K562 (cell line): ENCODE measurements around the gene PCBP3. TPM values are rescaled to one million over a fixed set of nuclear protein-coding genes. Genes with fewer than 3 reads are reported as not detected.

ENCODE experiments used
- C11orf30 ChIP-seq: fragments of 450-650 bp; IDR thresholded peaks from 2 replicates; pipeline ENCODE4 v1.6.1; 2016; ENCODE audit warnings: low read depth, mild to moderate bottlenecking
- CXXC5 ChIP-seq: fragments of 250-450 bp; sonication (Bioruptor Pico); IDR thresholded peaks from 2 replicates; pipeline ENCODE4 v1.8.0; 2022; ENCODE audit warnings: inconsistent platforms, mild to moderate bottlenecking, moderate library complexity
- DACH1 ChIP-seq: fragments of 450-650 bp; IDR thresholded peaks from 2 replicates; pipeline ENCODE4 v1.6.1; 2018; ENCODE audit not compliant: partially characterized antibody
- EHMT2 ChIP-seq: fragments of 450-650 bp; IDR thresholded peaks from 2 replicates; pipeline ENCODE4 v1.6.1; 2018; ENCODE audit warnings: antibody characterized with exemption
- ELF2 ChIP-seq: fragments of 250-450 bp; sonication (Bioruptor Pico); IDR thresholded peaks from 2 replicates; pipeline ENCODE4 v1.5.0; 2021; ENCODE audit warnings: mild to moderate bottlenecking
- EP400 ChIP-seq: fragments of 450-650 bp; IDR thresholded peaks from 2 replicates; pipeline ENCODE4 v1.6.1; 2017; ENCODE audit warnings: antibody characterized with exemption, mild to moderate bottlenecking, moderate library complexity
- GATAD2B ChIP-seq: fragments of 450-650 bp; IDR thresholded peaks from 2 replicates; pipeline ENCODE4 v1.6.1; 2017; ENCODE audit warnings: mild to moderate bottlenecking, borderline replicate concordance
- GTF2F1 ChIP-seq: IDR thresholded peaks from 2 replicates; pipeline ENCODE4 v1.6.1; 2011; ENCODE audit warnings: low read depth, low read length, improper control_type of control experiment
- HIVEP1 ChIP-seq: fragments of 250-450 bp; sonication (Bioruptor Pico); IDR thresholded peaks from 2 replicates; pipeline ENCODE4 v1.4.0; 2020; ENCODE audit warnings: mild to moderate bottlenecking
- MED1 ChIP-seq: sonication (generic); formaldehyde crosslinking; IDR thresholded peaks from 2 replicates; pipeline ENCODE4 v1.8.1; 2023; ENCODE audit warnings: missing genetic modification reagents, borderline replicate concordance
- SAP30 ChIP-seq: fragments of 200-600 bp; sonication (generic); IDR thresholded peaks from 2 replicates; pipeline ENCODE4 v1.6.1; 2012; ENCODE audit warnings: borderline replicate concordance, low read depth, mild to moderate bottlenecking, moderate library complexity, low read length, control low read depth, inconsistent platforms; ENCODE audit not compliant: insufficient read depth, poor library complexity, severe bottlenecking
- XRCC5 ChIP-seq: fragments of 200-400 bp; formaldehyde crosslinking; IDR thresholded peaks from 2 replicates; pipeline ENCODE4 v1.6.1; 2017; ENCODE audit warnings: low read depth, mild to moderate bottlenecking, low read length
- ZNF133 ChIP-seq: fragments of 250-450 bp; sonication (Bioruptor Pico); IDR thresholded peaks from 2 replicates; pipeline ENCODE4 v1.4.0; 2020; ENCODE audit warnings: mild to moderate bottlenecking
- ZNF561 ChIP-seq: fragments of 450-650 bp; formaldehyde crosslinking; conservative IDR thresholded peaks from 2 replicates; pipeline ENCODE4 v1.4.0; 2020; ENCODE audit warnings: mild to moderate bottlenecking, moderate library complexity
- ZNF76 ChIP-seq: fragments of 250-450 bp; sonication (Bioruptor Pico); IDR thresholded peaks from 2 replicates; pipeline ENCODE4 v1.4.0; 2020; ENCODE audit warnings: mild to moderate bottlenecking, moderate library complexity, borderline replicate concordance
- polyA plus RNA-seq, 8 experiments: library from polyadenylated mRNA; depleted of rRNA in 4 of 8; stranded (reverse) in 5 of 8; unstranded in 3 of 8; fragments of >200 nt; fragmentation: Nextera tagmentation in 2 of 8; fragmentation: Illumina TruSeq in 1 of 8; extraction: Ambion mirVana in 2 of 8; extraction: Trizol in 1 of 8; gene quantifications; 2 replicates each; pipeline versions ENCODE4 v1.2.1 to v1.2.3, GENCODE V29; 2011 to 2014; ENCODE audit warnings: inconsistent platforms in 1 of 8, missing spikeins in 1 of 8
- total RNA-seq, 7 experiments: library from RNA; depleted of rRNA in 6 of 7; stranded (reverse); fragments of >200 nt in 6 of 7; fragmentation: Illumina TruSeq in 2 of 7; extraction: Trizol in 2 of 7; gene quantifications; 2 replicates each; pipeline versions ENCODE4 v1.2.1 to v1.2.3, GENCODE V29; 2011 to 2021; ENCODE audit warnings: low replicate concordance in 1 of 7
- TF ChIP-seq, protein P1 (sequence below): fragments of 250-450 bp; sonication (Bioruptor Pico); IDR thresholded peaks from 2 replicates; pipeline ENCODE4 v1.8.0; 2021; ENCODE audit warnings: moderate library complexity, mild to moderate bottlenecking, inconsistent platforms
- TF ChIP-seq, protein P2 (sequence below), 2 experiments: IDR thresholded peaks in 1 of 2; conservative IDR thresholded peaks in 1 of 2; 2 replicates each; pipeline ENCODE4 v1.6.1; 2016; ENCODE audit warnings: low read depth in 2 of 2, mild to moderate bottlenecking in 1 of 2, missing compliant biosample characterization in 1 of 2, missing genetic modification characterization in 1 of 2, moderate library complexity in 1 of 2
- TF ChIP-seq, protein P3 (sequence below): fragments of 250-450 bp; sonication (Bioruptor Pico); IDR thresholded peaks from 2 replicates; pipeline ENCODE4 v1.8.0; 2022; ENCODE audit warnings: inconsistent platforms
- TF ChIP-seq, protein P4 (sequence below): fragments of 450-650 bp; IDR thresholded peaks from 2 replicates; pipeline ENCODE4 v1.6.1; 2016
- TF ChIP-seq, protein P5 (sequence below): sonication (generic); formaldehyde crosslinking; IDR thresholded peaks from 2 replicates; pipeline ENCODE4 v1.8.0; 2022; ENCODE audit warnings: missing genetic modification reagents, mild to moderate bottlenecking, borderline replicate concordance
- TF ChIP-seq, protein P6 (sequence below): fragments of 250-450 bp; sonication (Bioruptor Pico); IDR thresholded peaks from 2 replicates; pipeline ENCODE4 v1.8.0; 2022; ENCODE audit warnings: moderate library complexity, mild to moderate bottlenecking, inconsistent platforms

Gene PCBP3
- total and polyA plus RNA-seq, 9 of the 15 experiments (the other 6 are each of a cell fraction or from before 2014, with no cell fraction given), result 0.18 TPM; not detected in 8

DNA sequence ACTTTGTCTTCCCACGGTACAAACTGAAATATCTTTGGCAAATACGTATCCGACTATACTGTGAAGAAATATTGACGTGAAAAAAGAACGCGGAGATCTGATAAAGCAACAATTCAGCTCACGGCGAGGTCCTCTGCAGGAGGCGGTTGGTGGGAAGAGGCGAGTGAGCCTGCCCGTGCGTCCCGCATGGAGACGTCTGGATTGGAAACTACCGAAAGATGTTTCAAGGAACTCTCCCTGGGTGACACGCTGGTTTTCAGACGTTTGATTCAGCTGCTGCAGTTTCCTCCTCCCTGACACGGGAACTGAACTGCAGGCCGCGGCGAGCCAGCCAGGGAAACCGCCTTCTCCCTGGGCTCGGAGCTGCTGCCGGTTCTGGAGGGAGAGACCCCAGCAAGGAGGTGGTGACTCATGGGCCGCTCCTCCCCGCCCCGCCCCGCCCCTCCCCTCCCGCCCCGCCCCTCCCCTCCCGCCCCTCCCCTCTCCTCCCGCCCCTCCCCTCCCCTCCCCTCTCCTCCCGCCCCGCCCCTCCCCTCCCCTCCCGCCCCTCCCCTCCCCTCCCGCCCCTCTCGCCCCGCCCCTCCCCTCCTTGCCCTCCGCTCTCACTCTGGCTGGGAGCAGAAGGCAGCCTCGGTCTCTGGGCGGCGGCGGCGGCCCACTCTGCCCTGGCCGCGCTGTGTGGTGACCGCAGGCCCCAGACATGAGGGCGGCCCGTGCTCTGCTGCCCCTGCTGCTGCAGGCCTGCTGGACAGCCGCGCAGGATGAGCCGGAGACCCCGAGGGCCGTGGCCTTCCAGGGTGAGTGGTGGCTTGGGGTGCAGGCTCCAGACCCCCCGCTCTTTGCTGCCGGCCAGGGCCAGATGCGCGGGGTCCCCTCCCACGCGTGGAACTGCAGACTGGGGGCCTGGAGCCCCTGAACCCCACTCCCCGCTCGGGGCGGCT, 337.9 kb downstream of the PCBP3 start, which contains the start of gene COL6A1 (continued):
- TF ChIP-seq HIVEP1 (no peak), ZNF76 (no peak), ELF2 (CRISPR knock-in tag) (no peak), MED1 (CRISPR knock-in tag) (no peak), ZNF133 (CRISPR knock-in tag) (no peak), CXXC5 (peak; percentile 60), GTF2F1 (no peak), EHMT2 (no peak), EP400 (no peak), ZNF561 (CRISPR knock-in tag) (no peak), SAP30 (no peak), XRCC5 (no peak), DACH1 (no peak), C11orf30 (no peak), GATAD2B (no peak)
- TF ChIP-seq, protein P1, sequence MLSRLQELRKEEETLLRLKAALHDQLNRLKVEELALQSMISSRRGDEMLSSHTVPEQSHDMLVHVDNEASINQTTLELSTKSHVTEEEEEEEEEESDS (CRISPR knock-in tag), result no peak
- TF ChIP-seq, protein P2, sequence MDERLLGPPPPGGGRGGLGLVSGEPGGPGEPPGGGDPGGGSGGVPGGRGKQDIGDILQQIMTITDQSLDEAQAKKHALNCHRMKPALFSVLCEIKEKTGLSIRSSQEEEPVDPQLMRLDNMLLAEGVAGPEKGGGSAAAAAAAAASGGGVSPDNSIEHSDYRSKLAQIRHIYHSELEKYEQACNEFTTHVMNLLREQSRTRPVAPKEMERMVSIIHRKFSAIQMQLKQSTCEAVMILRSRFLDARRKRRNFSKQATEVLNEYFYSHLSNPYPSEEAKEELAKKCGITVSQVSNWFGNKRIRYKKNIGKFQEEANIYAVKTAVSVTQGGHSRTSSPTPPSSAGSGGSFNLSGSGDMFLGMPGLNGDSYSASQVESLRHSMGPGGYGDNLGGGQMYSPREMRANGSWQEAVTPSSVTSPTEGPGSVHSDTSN (CRISPR knock-in tag; IDR thresholded peaks at IDR 0.05; ENCODE audit: low read depth), result no peak
- TF ChIP-seq, protein P2 (tag; conservative IDR thresholded peaks at IDR 0.05; ENCODE audit: low read depth), result no peak
- TF ChIP-seq, protein P3, sequence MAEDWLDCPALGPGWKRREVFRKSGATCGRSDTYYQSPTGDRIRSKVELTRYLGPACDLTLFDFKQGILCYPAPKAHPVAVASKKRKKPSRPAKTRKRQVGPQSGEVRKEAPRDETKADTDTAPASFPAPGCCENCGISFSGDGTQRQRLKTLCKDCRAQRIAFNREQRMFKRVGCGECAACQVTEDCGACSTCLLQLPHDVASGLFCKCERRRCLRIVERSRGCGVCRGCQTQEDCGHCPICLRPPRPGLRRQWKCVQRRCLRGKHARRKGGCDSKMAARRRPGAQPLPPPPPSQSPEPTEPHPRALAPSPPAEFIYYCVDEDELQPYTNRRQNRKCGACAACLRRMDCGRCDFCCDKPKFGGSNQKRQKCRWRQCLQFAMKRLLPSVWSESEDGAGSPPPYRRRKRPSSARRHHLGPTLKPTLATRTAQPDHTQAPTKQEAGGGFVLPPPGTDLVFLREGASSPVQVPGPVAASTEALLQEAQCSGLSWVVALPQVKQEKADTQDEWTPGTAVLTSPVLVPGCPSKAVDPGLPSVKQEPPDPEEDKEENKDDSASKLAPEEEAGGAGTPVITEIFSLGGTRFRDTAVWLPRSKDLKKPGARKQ (CRISPR knock-in tag), result no peak
- TF ChIP-seq, protein P4, sequence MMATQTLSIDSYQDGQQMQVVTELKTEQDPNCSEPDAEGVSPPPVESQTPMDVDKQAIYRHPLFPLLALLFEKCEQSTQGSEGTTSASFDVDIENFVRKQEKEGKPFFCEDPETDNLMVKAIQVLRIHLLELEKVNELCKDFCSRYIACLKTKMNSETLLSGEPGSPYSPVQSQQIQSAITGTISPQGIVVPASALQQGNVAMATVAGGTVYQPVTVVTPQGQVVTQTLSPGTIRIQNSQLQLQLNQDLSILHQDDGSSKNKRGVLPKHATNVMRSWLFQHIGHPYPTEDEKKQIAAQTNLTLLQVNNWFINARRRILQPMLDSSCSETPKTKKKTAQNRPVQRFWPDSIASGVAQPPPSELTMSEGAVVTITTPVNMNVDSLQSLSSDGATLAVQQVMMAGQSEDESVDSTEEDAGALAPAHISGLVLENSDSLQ, result peak; percentile 10; the same call in 1 of the 2 replicates
- TF ChIP-seq, protein P5, sequence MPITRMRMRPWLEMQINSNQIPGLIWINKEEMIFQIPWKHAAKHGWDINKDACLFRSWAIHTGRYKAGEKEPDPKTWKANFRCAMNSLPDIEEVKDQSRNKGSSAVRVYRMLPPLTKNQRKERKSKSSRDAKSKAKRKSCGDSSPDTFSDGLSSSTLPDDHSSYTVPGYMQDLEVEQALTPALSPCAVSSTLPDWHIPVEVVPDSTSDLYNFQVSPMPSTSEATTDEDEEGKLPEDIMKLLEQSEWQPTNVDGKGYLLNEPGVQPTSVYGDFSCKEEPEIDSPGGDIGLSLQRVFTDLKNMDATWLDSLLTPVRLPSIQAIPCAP (CRISPR knock-in tag), result no peak
- TF ChIP-seq, protein P6, sequence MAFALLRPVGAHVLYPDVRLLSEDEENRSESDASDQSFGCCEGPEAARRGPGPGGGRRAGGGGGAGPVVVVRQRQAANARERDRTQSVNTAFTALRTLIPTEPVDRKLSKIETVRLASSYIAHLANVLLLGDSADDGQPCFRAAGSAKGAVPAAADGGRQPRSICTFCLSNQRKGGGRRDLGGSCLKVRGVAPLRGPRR (CRISPR knock-in tag), result no peak
